Measurements from ENCODE around the gene DCLK1.

GRCh38 chr13:36143738-36144137, 12.6 kb upstream of the DCLK1 start:
- TF ChIP-seq, protein P1, sequence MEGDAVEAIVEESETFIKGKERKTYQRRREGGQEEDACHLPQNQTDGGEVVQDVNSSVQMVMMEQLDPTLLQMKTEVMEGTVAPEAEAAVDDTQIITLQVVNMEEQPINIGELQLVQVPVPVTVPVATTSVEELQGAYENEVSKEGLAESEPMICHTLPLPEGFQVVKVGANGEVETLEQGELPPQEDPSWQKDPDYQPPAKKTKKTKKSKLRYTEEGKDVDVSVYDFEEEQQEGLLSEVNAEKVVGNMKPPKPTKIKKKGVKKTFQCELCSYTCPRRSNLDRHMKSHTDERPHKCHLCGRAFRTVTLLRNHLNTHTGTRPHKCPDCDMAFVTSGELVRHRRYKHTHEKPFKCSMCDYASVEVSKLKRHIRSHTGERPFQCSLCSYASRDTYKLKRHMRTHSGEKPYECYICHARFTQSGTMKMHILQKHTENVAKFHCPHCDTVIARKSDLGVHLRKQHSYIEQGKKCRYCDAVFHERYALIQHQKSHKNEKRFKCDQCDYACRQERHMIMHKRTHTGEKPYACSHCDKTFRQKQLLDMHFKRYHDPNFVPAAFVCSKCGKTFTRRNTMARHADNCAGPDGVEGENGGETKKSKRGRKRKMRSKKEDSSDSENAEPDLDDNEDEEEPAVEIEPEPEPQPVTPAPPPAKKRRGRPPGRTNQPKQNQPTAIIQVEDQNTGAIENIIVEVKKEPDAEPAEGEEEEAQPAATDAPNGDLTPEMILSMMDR (IDR thresholded peaks at IDR 0.05), result no peak
- TF ChIP-seq REST (IDR thresholded peaks at IDR 0.05; ENCODE audit: insufficient read depth in 1 of 2, low read depth in 2 of 2, low read length in 1 of 2) (no peak), POLR2AphosphoS5 (IDR thresholded peaks at IDR 0.05; ENCODE audit: low read depth, low read length) (no peak)
